ENCODE measurements around the gene SMAD3. TPM values are rescaled to one million over a fixed set of nuclear protein-coding genes. Genes with fewer than 3 reads are reported as not detected.

SMAD3 gene
- total RNA-seq = 33.3 and 46.1 TPM in 2 replicates

DNA sequence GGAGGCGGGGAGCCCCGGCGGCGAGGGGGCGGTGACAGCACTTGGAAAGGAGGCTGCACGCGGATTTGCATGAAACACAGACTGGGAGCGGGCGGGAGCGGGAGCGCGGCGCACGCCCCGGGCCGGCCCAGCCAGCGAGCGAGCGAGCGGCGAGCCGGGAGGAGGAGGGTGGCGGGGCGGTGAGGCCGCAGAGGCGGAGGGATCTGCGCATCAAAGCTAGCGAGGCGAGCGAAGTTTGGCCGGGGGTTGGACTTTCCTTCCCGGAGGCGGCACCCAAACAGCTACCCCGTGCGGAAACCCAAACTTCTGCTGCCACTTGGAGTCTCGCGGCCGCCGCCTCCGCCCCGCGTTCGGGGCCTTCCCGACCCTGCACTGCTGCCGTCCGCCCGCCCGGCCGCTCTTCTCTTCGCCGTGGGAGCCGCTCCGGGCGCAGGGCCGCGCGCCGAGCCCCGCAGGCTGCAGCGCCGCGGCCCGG, at the start of gene SMAD3:
SMAD3 (plus strand) TSS at position 72 of the 475 bp plus-strand sequence. CDS start 553 bp downstream, outside the sequence.

Other genes with a start within 250 kb of the SMAD3 start
- 29.9 and 40.6 TPM in 2 replicates for gene AAGAB, start 189.1 kb downstream of the SMAD3 start, total RNA-seq
- gene IQCH, start 189.2 kb downstream of the SMAD3 start, total RNA-seq = 1.9 and 3.5 TPM in 2 replicates

Data from bronchus fibroblast of lung (primary cell).